GM23338 (cell line): ENCODE measurements around the gene EIF4E2. TPM values are rescaled to one million over a fixed set of nuclear protein-coding genes. Genes with fewer than 3 reads are reported as not detected.

Experiments
- ATAC-seq: fragments of 200-7000 bp; cut with Tn5 transposase; 3 replicates; pipeline ENCODE4 v1.9.1; 2020
- DNase-seq: peaks from one replicate; pipeline ENCODE4 v3.0.0-alpha.2; 2015; ENCODE audit warnings: low spot score
- H2AFZ ChIP-seq: fragments of 200-600 bp; sonication (generic); 2 replicates; pipeline ENCODE4 v1.8.0; 2016; ENCODE audit warnings: antibody characterized with exemption, mild to moderate bottlenecking, moderate library complexity
- H3F3A ChIP-seq: fragments of 200-600 bp; sonication (generic); replicated peaks from 2 replicates; pipeline ENCODE4 v1.8.0; 2017; ENCODE audit warnings: antibody characterized with exemption, mixed run types, low read depth
- H3K27ac ChIP-seq: fragments of 200-600 bp; sonication (generic); 2 replicates; pipeline ENCODE4 v1.6.1; 2016; ENCODE audit warnings: low read depth
- H3K27me3 ChIP-seq: fragments of 200-600 bp; sonication (generic); 2 replicates; pipeline ENCODE4 v1.8.0; 2016; ENCODE audit warnings: mild to moderate bottlenecking, mixed run types, moderate library complexity; ENCODE audit not compliant: insufficient read depth
- H3K36me3 ChIP-seq: fragments of 200-600 bp; sonication (generic); 2 replicates; pipeline ENCODE4 v1.8.0; 2016; ENCODE audit warnings: mild to moderate bottlenecking; ENCODE audit not compliant: insufficient read depth
- H3K4me1 ChIP-seq: fragments of 200-600 bp; sonication (generic); 2 replicates; pipeline ENCODE4 v1.8.0; 2016; ENCODE audit warnings: mild to moderate bottlenecking, moderate library complexity; ENCODE audit not compliant: insufficient read depth
- H3K4me2 ChIP-seq: fragments of 200-600 bp; sonication (generic); 2 replicates; pipeline ENCODE4 v1.7.1; 2017; ENCODE audit warnings: mixed run types
- H3K4me3 ChIP-seq: fragments of 200-600 bp; sonication (generic); 2 replicates; pipeline ENCODE4 v1.6.1; 2016; ENCODE audit warnings: mixed run types
- H3K79me2 ChIP-seq: fragments of 200-600 bp; sonication (generic); replicated peaks from 2 replicates; pipeline ENCODE4 v1.8.0; 2017; ENCODE audit warnings: mild to moderate bottlenecking; ENCODE audit not compliant: insufficient read depth
- H3K9me2 ChIP-seq: fragments of 200-600 bp; sonication (generic); 2 replicates; pipeline ENCODE4 v1.8.0; 2017; ENCODE audit not compliant: insufficient read depth
- H4K20me1 ChIP-seq: fragments of 200-600 bp; sonication (generic); replicated peaks from 2 replicates; pipeline ENCODE4 v1.8.0; 2017; ENCODE audit warnings: mild to moderate bottlenecking; ENCODE audit not compliant: insufficient read depth
- H3K27ac Mint-ChIP-seq: 2 replicates; pipeline ENCODE4 v1.8.0; 2020; ENCODE audit warnings: inconsistent platforms, mild to moderate bottlenecking, moderate library complexity, mixed read lengths
- H3K27me3 Mint-ChIP-seq: 3 replicates; pipeline ENCODE4 v1.8.0; 2022; ENCODE audit warnings: low read depth, mild to moderate bottlenecking, moderate library complexity, mixed read lengths, inconsistent platforms; ENCODE audit not compliant: insufficient read depth, poor library complexity
- H3K36me3 Mint-ChIP-seq: 3 replicates; pipeline ENCODE4 v1.8.0; 2021; ENCODE audit warnings: low read depth, mild to moderate bottlenecking, inconsistent platforms, moderate library complexity, mixed read lengths
- H3K4me1 Mint-ChIP-seq: 3 replicates; pipeline ENCODE4 v1.8.0; 2020; ENCODE audit warnings: mild to moderate bottlenecking, inconsistent platforms, mixed read lengths
- H3K4me3 Mint-ChIP-seq: 3 replicates; pipeline ENCODE4 v1.8.0; 2021; ENCODE audit warnings: moderate library complexity, mild to moderate bottlenecking, inconsistent platforms, mixed read lengths
- H3K9me3 Mint-ChIP-seq: 3 replicates; pipeline ENCODE4 v1.8.0; 2020; ENCODE audit warnings: moderate library complexity, mild to moderate bottlenecking, inconsistent platforms, mixed read lengths
- CREB1 ChIP-seq: fragments of 250-450 bp; sonication (Bioruptor Pico); IDR thresholded peaks from 2 replicates; pipeline ENCODE4 v1.5.0; 2020; ENCODE audit warnings: low read depth, mild to moderate bottlenecking, moderate library complexity
- EZH2 ChIP-seq: fragments of 200-600 bp; sonication (generic); IDR thresholded peaks from one replicate; pipeline ENCODE4 v1.8.0; 2017; ENCODE audit warnings: antibody characterized with exemption, mild to moderate bottlenecking, low read depth; ENCODE audit not compliant: unreplicated experiment
- EZH2phosphoT487 ChIP-seq: fragments of 200-600 bp; sonication (generic); IDR thresholded peaks from one replicate; pipeline ENCODE4 v1.8.1; 2018; ENCODE audit warnings: antibody characterized with exemption; ENCODE audit not compliant: unreplicated experiment
- JUNB ChIP-seq: IDR thresholded peaks from one replicate; pipeline ENCODE4 v1.6.1; 2016; ENCODE audit warnings: antibody characterized with exemption; ENCODE audit not compliant: unreplicated experiment
- NANOG ChIP-seq: IDR thresholded peaks from 2 replicates; pipeline ENCODE4 v1.6.1; 2016; ENCODE audit warnings: antibody characterized with exemption, borderline replicate concordance
- POLR2AphosphoS5 ChIP-seq: IDR thresholded peaks from 2 replicates; pipeline ENCODE4 v1.6.1; 2016; ENCODE audit warnings: antibody characterized with exemption, low read depth
- STAT1 ChIP-seq: IDR thresholded peaks from one replicate; pipeline ENCODE4 v1.6.1; 2016; ENCODE audit warnings: antibody characterized with exemption; ENCODE audit not compliant: unreplicated experiment
- ZNF114 ChIP-seq: fragments of 250-450 bp; sonication (Bioruptor Pico); IDR thresholded peaks from 2 replicates; pipeline ENCODE4 v1.5.0; 2020; ENCODE audit warnings: mild to moderate bottlenecking, moderate library complexity
- ZNF331 ChIP-seq: fragments of 250-450 bp; sonication (Bioruptor Pico); IDR thresholded peaks from 2 replicates; pipeline ENCODE4 v1.5.0; 2020; ENCODE audit warnings: low read depth, mild to moderate bottlenecking, moderate library complexity
- polyA plus RNA-seq: library from polyadenylated mRNA; unstranded; fragments of >200 nt; fragmentation: Nextera tagmentation; extraction: Ambion mirVana; gene quantifications from 2 replicates; pipeline ENCODE4 v1.2.1, GENCODE V29; 2016
- total RNA-seq: library from RNA; depleted of rRNA; stranded (reverse); fragments of >200 nt; shearing (Covaris generic); gene quantifications from 2 replicates; pipeline ENCODE4 v1.2.3, GENCODE V29; 2014
- TF ChIP-seq, protein P1 (sequence below): IDR thresholded peaks from 2 replicates; pipeline ENCODE4 v1.6.1; 2016; ENCODE audit warnings: antibody characterized with exemption
- TF ChIP-seq, protein P2 (sequence below), 2 experiments: fragments of 200-600 bp in 1 of 2; sonication (generic) in 1 of 2; conservative IDR thresholded peaks; 2 replicates each; pipeline versions ENCODE4 v1.5.1 to v1.6.1; 2016 to 2017; ENCODE audit warnings: antibody characterized with exemption in 2 of 2, low read depth in 2 of 2, mild to moderate bottlenecking in 2 of 2, moderate library complexity in 1 of 2
- TF ChIP-seq, protein P3 (sequence below): IDR thresholded peaks from one replicate; pipeline ENCODE4 v1.6.1; 2018; ENCODE audit warnings: antibody characterized with exemption; ENCODE audit not compliant: unreplicated experiment
- TF ChIP-seq, protein P4 (sequence below): fragments of 250-450 bp; sonication (Bioruptor Pico); IDR thresholded peaks from 2 replicates; pipeline ENCODE4 v1.5.0; 2020; ENCODE audit warnings: mild to moderate bottlenecking, moderate library complexity

The EIF4E2 gene
- total and polyA plus RNA-seq, 2 experiments from 2014 or later, result 68.1 to 152 TPM

DNA sequence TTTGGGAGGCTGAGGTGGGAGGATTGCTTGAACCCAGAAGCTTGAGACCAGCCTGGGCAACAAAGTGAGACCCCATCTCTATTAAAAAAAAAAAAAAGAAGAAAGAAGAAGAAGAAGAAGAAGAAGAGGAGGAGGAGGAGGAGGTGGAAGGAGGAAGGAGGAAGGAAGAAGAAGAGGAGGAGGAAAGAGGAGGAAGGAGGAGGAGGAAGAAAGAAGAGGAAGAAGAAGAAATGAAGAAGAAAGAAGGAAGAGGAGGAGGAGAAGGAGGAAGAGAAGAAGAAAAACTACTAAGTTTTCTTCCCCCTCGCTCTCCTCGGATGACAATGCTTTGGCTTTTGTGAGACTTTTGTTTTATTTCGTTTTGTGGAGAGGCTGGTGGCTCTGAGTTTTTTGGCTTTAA is 52.8 kb downstream of the EIF4E2 start:
- Histone ChIP-seq H3K27ac (no peak overlapping the region), H3K79me2 (no peaks in the 10 kb centered on the region), H3K4me1 (no peaks in the 10 kb centered on the region), H3K4me3 (no peak overlapping the region), H2AFZ (no peak overlapping the region), H4K20me1 (no peaks in the 10 kb centered on the region), H3K4me2 (no peak overlapping the region), H3K27me3 (no peaks in the 10 kb centered on the region), H3K36me3 (no peaks in the 10 kb centered on the region), H3F3A (no peaks in the 10 kb centered on the region), H3K9me2 (no peaks in the 10 kb centered on the region)
- ATAC-seq (no peak), DNase-seq (no peak)
- Mint-ChIP-seq H3K36me3 (no peaks in the 10 kb centered on the region), H3K27ac (no peak overlapping the region), H3K27me3 (peaks cover 11% of the 10 kb centered on the region), H3K4me1 (peaks cover 2% of the 10 kb centered on the region; the same call in 1 of the 3 replicates), H3K4me3 (no peak overlapping the region), H3K9me3 (no peaks in the 10 kb centered on the region)
- TF ChIP-seq STAT1 (no peak), EZH2 (no peak), NANOG (no peak), POLR2AphosphoS5 (no peak), ZNF331 (no peak), ZNF114 (CRISPR knock-in tag) (no peak), JUNB (no peak), CREB1 (no peak), EZH2phosphoT487 (no peak)
- TF ChIP-seq, protein P1, sequence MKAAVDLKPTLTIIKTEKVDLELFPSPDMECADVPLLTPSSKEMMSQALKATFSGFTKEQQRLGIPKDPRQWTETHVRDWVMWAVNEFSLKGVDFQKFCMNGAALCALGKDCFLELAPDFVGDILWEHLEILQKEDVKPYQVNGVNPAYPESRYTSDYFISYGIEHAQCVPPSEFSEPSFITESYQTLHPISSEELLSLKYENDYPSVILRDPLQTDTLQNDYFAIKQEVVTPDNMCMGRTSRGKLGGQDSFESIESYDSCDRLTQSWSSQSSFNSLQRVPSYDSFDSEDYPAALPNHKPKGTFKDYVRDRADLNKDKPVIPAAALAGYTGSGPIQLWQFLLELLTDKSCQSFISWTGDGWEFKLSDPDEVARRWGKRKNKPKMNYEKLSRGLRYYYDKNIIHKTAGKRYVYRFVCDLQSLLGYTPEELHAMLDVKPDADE, result no peak
- TF ChIP-seq, protein P2, sequence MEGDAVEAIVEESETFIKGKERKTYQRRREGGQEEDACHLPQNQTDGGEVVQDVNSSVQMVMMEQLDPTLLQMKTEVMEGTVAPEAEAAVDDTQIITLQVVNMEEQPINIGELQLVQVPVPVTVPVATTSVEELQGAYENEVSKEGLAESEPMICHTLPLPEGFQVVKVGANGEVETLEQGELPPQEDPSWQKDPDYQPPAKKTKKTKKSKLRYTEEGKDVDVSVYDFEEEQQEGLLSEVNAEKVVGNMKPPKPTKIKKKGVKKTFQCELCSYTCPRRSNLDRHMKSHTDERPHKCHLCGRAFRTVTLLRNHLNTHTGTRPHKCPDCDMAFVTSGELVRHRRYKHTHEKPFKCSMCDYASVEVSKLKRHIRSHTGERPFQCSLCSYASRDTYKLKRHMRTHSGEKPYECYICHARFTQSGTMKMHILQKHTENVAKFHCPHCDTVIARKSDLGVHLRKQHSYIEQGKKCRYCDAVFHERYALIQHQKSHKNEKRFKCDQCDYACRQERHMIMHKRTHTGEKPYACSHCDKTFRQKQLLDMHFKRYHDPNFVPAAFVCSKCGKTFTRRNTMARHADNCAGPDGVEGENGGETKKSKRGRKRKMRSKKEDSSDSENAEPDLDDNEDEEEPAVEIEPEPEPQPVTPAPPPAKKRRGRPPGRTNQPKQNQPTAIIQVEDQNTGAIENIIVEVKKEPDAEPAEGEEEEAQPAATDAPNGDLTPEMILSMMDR (conservative IDR thresholded peaks at IDR 0.05; ENCODE audit: low read depth in 2 of 2), result no peak
- TF ChIP-seq, protein P3, sequence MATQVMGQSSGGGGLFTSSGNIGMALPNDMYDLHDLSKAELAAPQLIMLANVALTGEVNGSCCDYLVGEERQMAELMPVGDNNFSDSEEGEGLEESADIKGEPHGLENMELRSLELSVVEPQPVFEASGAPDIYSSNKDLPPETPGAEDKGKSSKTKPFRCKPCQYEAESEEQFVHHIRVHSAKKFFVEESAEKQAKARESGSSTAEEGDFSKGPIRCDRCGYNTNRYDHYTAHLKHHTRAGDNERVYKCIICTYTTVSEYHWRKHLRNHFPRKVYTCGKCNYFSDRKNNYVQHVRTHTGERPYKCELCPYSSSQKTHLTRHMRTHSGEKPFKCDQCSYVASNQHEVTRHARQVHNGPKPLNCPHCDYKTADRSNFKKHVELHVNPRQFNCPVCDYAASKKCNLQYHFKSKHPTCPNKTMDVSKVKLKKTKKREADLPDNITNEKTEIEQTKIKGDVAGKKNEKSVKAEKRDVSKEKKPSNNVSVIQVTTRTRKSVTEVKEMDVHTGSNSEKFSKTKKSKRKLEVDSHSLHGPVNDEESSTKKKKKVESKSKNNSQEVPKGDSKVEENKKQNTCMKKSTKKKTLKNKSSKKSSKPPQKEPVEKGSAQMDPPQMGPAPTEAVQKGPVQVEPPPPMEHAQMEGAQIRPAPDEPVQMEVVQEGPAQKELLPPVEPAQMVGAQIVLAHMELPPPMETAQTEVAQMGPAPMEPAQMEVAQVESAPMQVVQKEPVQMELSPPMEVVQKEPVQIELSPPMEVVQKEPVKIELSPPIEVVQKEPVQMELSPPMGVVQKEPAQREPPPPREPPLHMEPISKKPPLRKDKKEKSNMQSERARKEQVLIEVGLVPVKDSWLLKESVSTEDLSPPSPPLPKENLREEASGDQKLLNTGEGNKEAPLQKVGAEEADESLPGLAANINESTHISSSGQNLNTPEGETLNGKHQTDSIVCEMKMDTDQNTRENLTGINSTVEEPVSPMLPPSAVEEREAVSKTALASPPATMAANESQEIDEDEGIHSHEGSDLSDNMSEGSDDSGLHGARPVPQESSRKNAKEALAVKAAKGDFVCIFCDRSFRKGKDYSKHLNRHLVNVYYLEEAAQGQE, result no peak
- TF ChIP-seq, protein P4, sequence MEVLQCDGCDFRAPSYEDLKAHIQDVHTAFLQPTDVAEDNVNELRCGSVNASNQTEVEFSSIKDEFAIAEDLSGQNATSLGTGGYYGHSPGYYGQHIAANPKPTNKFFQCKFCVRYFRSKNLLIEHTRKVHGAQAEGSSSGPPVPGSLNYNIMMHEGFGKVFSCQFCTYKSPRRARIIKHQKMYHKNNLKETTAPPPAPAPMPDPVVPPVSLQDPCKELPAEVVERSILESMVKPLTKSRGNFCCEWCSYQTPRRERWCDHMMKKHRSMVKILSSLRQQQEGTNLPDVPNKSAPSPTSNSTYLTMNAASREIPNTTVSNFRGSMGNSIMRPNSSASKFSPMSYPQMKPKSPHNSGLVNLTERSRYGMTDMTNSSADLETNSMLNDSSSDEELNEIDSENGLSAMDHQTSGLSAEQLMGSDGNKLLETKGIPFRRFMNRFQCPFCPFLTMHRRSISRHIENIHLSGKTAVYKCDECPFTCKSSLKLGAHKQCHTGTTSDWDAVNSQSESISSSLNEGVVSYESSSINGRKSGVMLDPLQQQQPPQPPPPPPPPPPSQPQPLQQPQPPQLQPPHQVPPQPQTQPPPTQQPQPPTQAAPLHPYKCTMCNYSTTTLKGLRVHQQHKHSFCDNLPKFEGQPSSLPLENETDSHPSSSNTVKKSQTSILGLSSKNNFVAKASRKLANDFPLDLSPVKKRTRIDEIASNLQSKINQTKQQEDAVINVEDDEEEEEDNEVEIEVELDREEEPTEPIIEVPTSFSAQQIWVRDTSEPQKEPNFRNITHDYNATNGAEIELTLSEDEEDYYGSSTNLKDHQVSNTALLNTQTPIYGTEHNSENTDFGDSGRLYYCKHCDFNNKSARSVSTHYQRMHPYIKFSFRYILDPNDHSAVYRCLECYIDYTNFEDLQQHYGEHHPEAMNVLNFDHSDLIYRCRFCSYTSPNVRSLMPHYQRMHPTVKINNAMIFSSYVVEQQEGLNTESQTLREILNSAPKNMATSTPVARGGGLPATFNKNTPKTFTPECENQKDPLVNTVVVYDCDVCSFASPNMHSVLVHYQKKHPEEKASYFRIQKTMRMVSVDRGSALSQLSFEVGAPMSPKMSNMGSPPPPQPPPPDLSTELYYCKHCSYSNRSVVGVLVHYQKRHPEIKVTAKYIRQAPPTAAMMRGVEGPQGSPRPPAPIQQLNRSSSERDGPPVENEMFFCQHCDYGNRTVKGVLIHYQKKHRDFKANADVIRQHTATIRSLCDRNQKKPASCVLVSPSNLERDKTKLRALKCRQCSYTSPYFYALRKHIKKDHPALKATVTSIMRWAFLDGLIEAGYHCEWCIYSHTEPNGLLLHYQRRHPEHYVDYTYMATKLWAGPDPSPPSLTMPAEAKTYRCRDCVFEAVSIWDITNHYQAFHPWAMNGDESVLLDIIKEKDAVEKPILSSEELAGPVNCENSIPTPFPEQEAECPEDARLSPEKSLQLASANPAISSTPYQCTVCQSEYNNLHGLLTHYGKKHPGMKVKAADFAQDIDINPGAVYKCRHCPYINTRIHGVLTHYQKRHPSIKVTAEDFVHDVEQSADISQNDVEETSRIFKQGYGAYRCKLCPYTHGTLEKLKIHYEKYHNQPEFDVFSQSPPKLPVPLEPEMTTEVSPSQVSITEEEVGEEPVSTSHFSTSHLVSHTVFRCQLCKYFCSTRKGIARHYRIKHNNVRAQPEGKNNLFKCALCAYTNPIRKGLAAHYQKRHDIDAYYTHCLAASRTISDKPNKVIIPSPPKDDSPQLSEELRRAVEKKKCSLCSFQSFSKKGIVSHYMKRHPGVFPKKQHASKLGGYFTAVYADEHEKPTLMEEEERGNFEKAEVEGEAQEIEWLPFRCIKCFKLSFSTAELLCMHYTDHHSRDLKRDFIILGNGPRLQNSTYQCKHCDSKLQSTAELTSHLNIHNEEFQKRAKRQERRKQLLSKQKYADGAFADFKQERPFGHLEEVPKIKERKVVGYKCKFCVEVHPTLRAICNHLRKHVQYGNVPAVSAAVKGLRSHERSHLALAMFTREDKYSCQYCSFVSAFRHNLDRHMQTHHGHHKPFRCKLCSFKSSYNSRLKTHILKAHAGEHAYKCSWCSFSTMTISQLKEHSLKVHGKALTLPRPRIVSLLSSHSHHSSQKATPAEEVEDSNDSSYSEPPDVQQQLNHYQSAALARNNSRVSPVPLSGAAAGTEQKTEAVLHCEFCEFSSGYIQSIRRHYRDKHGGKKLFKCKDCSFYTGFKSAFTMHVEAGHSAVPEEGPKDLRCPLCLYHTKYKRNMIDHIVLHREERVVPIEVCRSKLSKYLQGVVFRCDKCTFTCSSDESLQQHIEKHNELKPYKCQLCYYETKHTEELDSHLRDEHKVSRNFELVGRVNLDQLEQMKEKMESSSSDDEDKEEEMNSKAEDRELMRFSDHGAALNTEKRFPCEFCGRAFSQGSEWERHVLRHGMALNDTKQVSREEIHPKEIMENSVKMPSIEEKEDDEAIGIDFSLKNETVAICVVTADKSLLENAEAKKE (CRISPR knock-in tag), result no peak
